SK-N-SH (cell line): ENCODE results near the gene RARA. TPM values are rescaled to one million over a fixed set of nuclear protein-coding genes. Genes with fewer than 3 reads are reported as not detected.

Source experiments
- CTCF ChIA-PET: fragments of 300-600, 350-600 bp; formaldehyde crosslinking; extraction: SDS; loops from one replicate; lab custom pipeline; 2021; lab: Yijun Ruan, JAX
- POLR2A ChIA-PET: fragments of 350-600 bp; sonication (Branson Sonifier 250); formaldehyde crosslinking; extraction: SDS; loops from one replicate; lab custom pipeline; 2020; ENCODE audit warnings: antibody characterized with exemption, inconsistent platforms; lab: Yijun Ruan, JAX
- DNase-seq: peaks from one replicate; pipeline ENCODE4 v3.0.0; 2012
- H2AFZ ChIP-seq: fragments of 200-600 bp; sonication (generic); 2 replicates; pipeline ENCODE4 v1.8.1; 2016; ENCODE audit warnings: antibody characterized with exemption, mild to moderate bottlenecking, low read depth
- H3F3A ChIP-seq: fragments of 200-600 bp; sonication (generic); replicated peaks from 2 replicates; pipeline ENCODE3; 2016; ENCODE audit warnings: antibody characterized with exemption, mild to moderate bottlenecking; ENCODE audit not compliant: insufficient read depth
- H3K27ac ChIP-seq, 2 experiments: fragments of 200-500 bp in 1 of 2; fragments of 200-600 bp in 1 of 2; sonication (Bioruptor generic) in 1 of 2; sonication (generic), shearing (Covaris generic) in 1 of 2; 2 replicates each; pipeline versions ENCODE4 v1.5.1 to v1.6.1; 2014 to 2016; ENCODE audit warnings: low read depth in 2 of 2, inconsistent platforms in 1 of 2, low read length in 1 of 2, mild to moderate bottlenecking in 1 of 2, mixed read lengths in 1 of 2
- H3K27me3 ChIP-seq: fragments of 200-600 bp; sonication (generic), shearing (Covaris generic); 2 replicates; pipeline ENCODE4 v1.6.1; 2016; ENCODE audit warnings: mixed run types; ENCODE audit not compliant: insufficient read depth
- H3K36me3 ChIP-seq, 2 experiments: fragments of 200-500 bp in 1 of 2; fragments of 200-600 bp in 1 of 2; sonication (Bioruptor generic) in 1 of 2; sonication (generic) in 1 of 2; replicated peaks in 1 of 2; 2 replicates each; pipeline versions ENCODE3 to v1.5.1; 2014 to 2016; ENCODE audit warnings: low read length in 1 of 2, mild to moderate bottlenecking in 1 of 2; ENCODE audit not compliant: insufficient read depth in 2 of 2, control insufficient read depth in 1 of 2
- H3K4me1 ChIP-seq, 2 experiments: fragments of 200-500 bp in 1 of 2; fragments of 200-600 bp in 1 of 2; sonication (Bioruptor generic) in 1 of 2; sonication (generic), shearing (Covaris generic) in 1 of 2; 2 replicates each; pipeline versions ENCODE4 v1.5.1 to v1.6.1; 2014 to 2016; ENCODE audit warnings: low read depth in 1 of 2, low read length in 1 of 2, mixed run types in 1 of 2; ENCODE audit not compliant: insufficient read depth in 2 of 2, control insufficient read depth in 1 of 2
- H3K4me2 ChIP-seq: fragments of 200-600 bp; sonication (generic), shearing (Covaris generic); 2 replicates; pipeline ENCODE4 v1.6.1; 2017; ENCODE audit warnings: mixed run types
- H3K4me3 ChIP-seq, 2 experiments: fragments of 200-500 bp in 1 of 2; fragments of 200-600 bp in 1 of 2; sonication (Bioruptor generic) in 1 of 2; sonication (generic), shearing (Covaris generic) in 1 of 2; 2 replicates each; pipeline versions ENCODE4 v1.5.1 to v1.8.1; 2014 to 2016; ENCODE audit warnings: low read depth in 2 of 2, inconsistent platforms in 1 of 2, low read length in 1 of 2, mild to moderate bottlenecking in 1 of 2, mixed read lengths in 1 of 2, moderate library complexity in 1 of 2
- H3K79me2 ChIP-seq: fragments of 200-600 bp; sonication (generic); 2 replicates; pipeline ENCODE4 v1.8.1; 2017; ENCODE audit warnings: mild to moderate bottlenecking; ENCODE audit not compliant: insufficient read depth
- H3K9ac ChIP-seq: fragments of 200-600 bp; sonication (generic); 2 replicates; pipeline ENCODE4 v1.6.1; 2017; ENCODE audit warnings: mixed run types
- H3K9me2 ChIP-seq: fragments of 200-600 bp; sonication (generic); 2 replicates; pipeline ENCODE4 v1.6.1; 2017; ENCODE audit warnings: mixed run types
- H3K9me3 ChIP-seq: fragments of 200-600 bp; sonication (generic); 2 replicates; pipeline ENCODE4 v1.6.1; 2017; ENCODE audit warnings: mixed run types, mild to moderate bottlenecking, moderate library complexity
- H4K20me1 ChIP-seq: fragments of 200-600 bp; sonication (generic); 2 replicates; pipeline ENCODE4 v1.6.1; 2017; ENCODE audit warnings: mild to moderate bottlenecking, mixed run types; ENCODE audit not compliant: insufficient read depth
- ELF1 ChIP-seq: IDR thresholded peaks from 2 replicates; pipeline ENCODE4 v1.4.0; 2012
- GABPA ChIP-seq: IDR thresholded peaks from 2 replicates; pipeline ENCODE4 v1.4.0; 2012; ENCODE audit warnings: low read depth, mild to moderate bottlenecking
- GATA2 ChIP-seq: sonication (generic); formaldehyde crosslinking; IDR thresholded peaks from 2 replicates; pipeline ENCODE4 v1.5.0; 2020; ENCODE audit warnings: mild to moderate bottlenecking, missing genetic modification reagents
- IRF3 ChIP-seq: fragments of 150-350 bp; IDR thresholded peaks from 2 replicates; pipeline ENCODE4 v1.6.1; 2016; ENCODE audit warnings: mild to moderate bottlenecking, low read depth, low read length
- NFIC ChIP-seq: IDR thresholded peaks from 2 replicates; pipeline ENCODE4 v1.4.0; 2012; ENCODE audit warnings: borderline replicate concordance
- NRF1 ChIP-seq: IDR thresholded peaks from 2 replicates; pipeline ENCODE4 v1.6.1; 2012; ENCODE audit warnings: low read depth, mild to moderate bottlenecking, low read length
- POLR2AphosphoS5 ChIP-seq: IDR thresholded peaks from 2 replicates; pipeline ENCODE4 v1.6.1; 2012; ENCODE audit warnings: low read depth, low read length
- RCOR1 ChIP-seq: fragments of 150-350 bp; IDR thresholded peaks from 2 replicates; pipeline ENCODE4 v1.6.1; 2017; ENCODE audit warnings: antibody characterized with exemption, low read length
- RFX5 ChIP-seq: IDR thresholded peaks from 2 replicates; pipeline ENCODE4 v1.6.1; 2012; ENCODE audit warnings: mild to moderate bottlenecking, improper control_type of control experiment, low read length
- SMC3 ChIP-seq: IDR thresholded peaks from 2 replicates; pipeline ENCODE4 v1.6.1; 2012; ENCODE audit warnings: low read depth, low read length, improper control_type of control experiment
- TAF1 ChIP-seq: IDR thresholded peaks from 2 replicates; pipeline ENCODE4 v1.6.1; 2012; ENCODE audit warnings: low read depth, mild to moderate bottlenecking, low read length, moderate library complexity, borderline replicate concordance
- TCF12 ChIP-seq: IDR thresholded peaks from 2 replicates; pipeline ENCODE4 v1.4.0; 2012
- TEAD4 ChIP-seq: IDR thresholded peaks from 2 replicates; pipeline ENCODE4 v1.4.0; 2012; ENCODE audit warnings: mild to moderate bottlenecking, borderline replicate concordance; ENCODE audit not compliant: insufficient read depth
- USF1 ChIP-seq: IDR thresholded peaks from 2 replicates; pipeline ENCODE4 v1.4.0; 2012; ENCODE audit warnings: low read depth, borderline replicate concordance
- ZBTB33 ChIP-seq: IDR thresholded peaks from 2 replicates; pipeline ENCODE4 v1.4.0; 2012; ENCODE audit warnings: low read depth, borderline replicate concordance
- WGBS: methylation state at CpG from one replicate; pipeline ENCODE4 v1.1.6; 2017; ENCODE audit warnings: low lambda C conversion rate; 5-methylcytosine and 5-hydroxymethylcytosine counted together
- polyA plus RNA-seq, 3 experiments: library from polyadenylated mRNA; depleted of rRNA; stranded (reverse); fragments of >200 nt; gene quantifications; 2 replicates each; pipeline ENCODE4 v1.2.3, GENCODE V29; 2012
- TF ChIP-seq, protein P1 (sequence below): IDR thresholded peaks from 2 replicates; pipeline ENCODE4; 2012
- TF ChIP-seq, protein P2 (sequence below): fragments of 150-350 bp; IDR thresholded peaks from 2 replicates; pipeline ENCODE4 v1.6.1; 2017; ENCODE audit warnings: antibody characterized with exemption, low read length, low read depth, borderline replicate concordance

Gene RARA
- polyA plus RNA-seq, 1 of the 3 experiments (the other 2 are of a cell fraction), result 13.3 TPM

DNA sequence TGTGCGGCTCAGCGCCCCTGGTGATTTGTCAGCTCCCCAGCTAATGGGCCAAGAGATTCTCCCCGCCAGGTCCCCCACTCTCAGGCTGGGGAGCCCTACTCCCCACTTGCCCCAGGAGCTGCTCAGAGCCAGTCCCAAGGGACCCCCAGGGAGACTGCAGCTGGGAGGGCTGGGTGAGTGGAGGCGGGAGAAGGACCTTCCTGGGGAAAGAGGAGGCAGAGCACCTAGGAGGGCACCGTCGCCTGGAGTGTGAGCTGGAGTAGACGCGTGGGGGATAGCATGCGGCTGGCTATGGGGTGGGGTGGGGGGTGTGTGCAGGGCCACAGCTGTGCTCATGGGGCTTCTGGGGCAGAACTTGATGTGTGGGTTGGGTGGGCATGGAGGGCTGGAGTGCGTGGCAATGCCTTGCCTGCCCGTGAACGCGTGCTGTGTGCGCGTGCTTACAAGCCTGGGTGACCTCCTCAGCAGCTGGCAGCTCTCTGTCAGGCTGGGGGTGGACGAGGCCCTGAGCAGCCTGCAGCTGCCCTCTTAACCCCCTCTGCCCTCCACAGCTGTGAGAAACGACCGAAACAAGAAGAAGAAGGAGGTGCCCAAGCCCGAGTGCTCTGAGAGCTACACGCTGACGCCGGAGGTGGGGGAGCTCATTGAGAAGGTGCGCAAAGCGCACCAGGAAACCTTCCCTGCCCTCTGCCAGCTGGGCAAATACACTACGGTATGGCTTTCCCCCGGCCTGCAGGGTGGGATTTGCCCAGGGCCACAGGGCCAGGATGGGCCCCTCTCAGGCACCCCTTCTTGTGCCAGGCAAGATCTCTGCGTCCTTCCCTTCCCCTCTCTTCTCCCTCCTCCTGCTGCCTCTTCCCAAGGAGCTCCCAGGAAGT, 42.6 kb downstream of the RARA start:
- ChIA-PET POLR2A (interaction anchor here (0.6 to 4.7 kb wide), 12 partner anchors 10 to 296 kb away, joined by 3 to 24 read pairs (median 6); partner anchors contain the start of genes RARA and SMARCE1), CTCF (interaction anchor here (1.4 to 57.6 kb wide), 8 partner anchors 11 to 206 kb away, joined by 3 to 1706 read pairs (median 173); partner anchors contain the start of genes CCR7, CDC6, RARA and TOP2A)
- H3K27ac ChIP-seq, result peak overlapping the region; percentile 30 to 99; a peak in 3 of 4 replicates
- WGBS, result 89% methylated on average over 26 of the region's 27 CpGs
- H3K4me2 ChIP-seq, result no peak overlapping the region
- H3K36me3 ChIP-seq, result peaks cover 39 to 56% of the 10 kb centered on the region in 2 experiments
- peaks cover 50% of the 10 kb centered on the region for H4K20me1 ChIP-seq
- H2AFZ ChIP-seq, result no peak overlapping the region
- DNase-seq, result no peak
- H3F3A ChIP-seq, result peaks cover 11% of the 10 kb centered on the region
- H3K9ac ChIP-seq, result no peak overlapping the region
- H3K27me3 ChIP-seq, result no peaks in the 10 kb centered on the region
- no peaks in the 10 kb centered on the region for H3K9me2 ChIP-seq
- peaks cover 39 to 89% of the 10 kb centered on the region in 2 experiments for H3K4me1 ChIP-seq
- peaks cover 35% of the 10 kb centered on the region for H3K79me2 ChIP-seq
- no peak overlapping the region; a peak in 1 of 4 replicates for H3K4me3 ChIP-seq
- H3K9me3 ChIP-seq, result no peaks in the 10 kb centered on the region
- no peak for TF ChIP-seq TEAD4
- no peak for TF ChIP-seq NRF1
- no peak for TF ChIP-seq ELF1
- TF ChIP-seq, protein P1, sequence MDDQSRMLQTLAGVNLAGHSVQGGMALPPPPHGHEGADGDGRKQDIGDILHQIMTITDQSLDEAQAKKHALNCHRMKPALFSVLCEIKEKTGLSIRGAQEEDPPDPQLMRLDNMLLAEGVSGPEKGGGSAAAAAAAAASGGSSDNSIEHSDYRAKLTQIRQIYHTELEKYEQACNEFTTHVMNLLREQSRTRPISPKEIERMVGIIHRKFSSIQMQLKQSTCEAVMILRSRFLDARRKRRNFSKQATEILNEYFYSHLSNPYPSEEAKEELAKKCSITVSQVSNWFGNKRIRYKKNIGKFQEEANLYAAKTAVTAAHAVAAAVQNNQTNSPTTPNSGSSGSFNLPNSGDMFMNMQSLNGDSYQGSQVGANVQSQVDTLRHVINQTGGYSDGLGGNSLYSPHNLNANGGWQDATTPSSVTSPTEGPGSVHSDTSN, result no peak
- no peak for TF ChIP-seq TAF1
- TF ChIP-seq RCOR1, result no peak
- no peak for TF ChIP-seq NFIC
- TF ChIP-seq POLR2AphosphoS5, result no peak
- no peak for TF ChIP-seq ZBTB33
- TF ChIP-seq USF1, result no peak
- TF ChIP-seq, protein P2, sequence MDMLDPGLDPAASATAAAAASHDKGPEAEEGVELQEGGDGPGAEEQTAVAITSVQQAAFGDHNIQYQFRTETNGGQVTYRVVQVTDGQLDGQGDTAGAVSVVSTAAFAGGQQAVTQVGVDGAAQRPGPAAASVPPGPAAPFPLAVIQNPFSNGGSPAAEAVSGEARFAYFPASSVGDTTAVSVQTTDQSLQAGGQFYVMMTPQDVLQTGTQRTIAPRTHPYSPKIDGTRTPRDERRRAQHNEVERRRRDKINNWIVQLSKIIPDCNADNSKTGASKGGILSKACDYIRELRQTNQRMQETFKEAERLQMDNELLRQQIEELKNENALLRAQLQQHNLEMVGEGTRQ, result no peak
- no peak for TF ChIP-seq GATA2 (CRISPR knock-in tag)
- TF ChIP-seq IRF3, result no peak
- no peak for TF ChIP-seq RFX5
- no peak for TF ChIP-seq TCF12
- TF ChIP-seq SMC3, result no peak
- TF ChIP-seq GABPA, result no peak
- TF ChIP-seq, all 33 proteins: peak for 0
